Measurements from ENCODE around the gene MTA2.

MTA2 gene

GRCh38 chr11:62600367-62601121, 1.1 kb downstream of the MTA2 start:
- FAIRE-seq (no peak), DNase-seq (ENCODE audit: insufficient read length, low spot score) (no peak)
- no peak for TF ChIP-seq CTCF (IDR thresholded peaks at IDR 0.05; ENCODE audit: insufficient read depth, missing control alignments)

DNA sequence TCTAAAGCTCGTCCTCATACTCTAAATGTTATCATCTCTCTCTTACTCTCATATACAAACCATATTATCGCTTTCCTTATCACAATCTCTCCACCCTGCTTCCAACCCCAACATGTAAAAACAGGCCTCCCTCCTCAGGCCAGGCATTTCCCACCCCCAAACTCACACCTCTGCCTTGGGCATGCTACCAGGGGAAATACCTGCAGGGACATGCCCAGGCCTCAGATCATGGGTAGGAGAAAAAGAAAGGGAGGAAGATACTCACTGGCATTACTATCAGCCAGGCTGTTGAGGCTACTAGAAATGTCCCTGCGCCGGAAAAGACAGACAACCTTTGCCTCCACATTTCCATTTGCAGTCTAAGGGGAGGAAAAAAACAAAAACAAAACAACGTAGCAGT, 1.8 kb downstream of the MTA2 start:
- no peak for FAIRE-seq

GRCh38 chr11:62599069-62599696, 2.5 kb downstream of the MTA2 start:
- DNase-seq (ENCODE audit: insufficient read length, low spot score) (peak; percentile 86), FAIRE-seq (no peak)
- TF ChIP-seq CTCF (IDR thresholded peaks at IDR 0.05; ENCODE audit: insufficient read depth, missing control alignments), result no peak

More for the DNA sequence above, 1.8 kb downstream of the MTA2 start:
- TF ChIP-seq CTCF (IDR thresholded peaks at IDR 0.05; ENCODE audit: insufficient read depth, missing control alignments), result no peak
- DNase-seq (ENCODE audit: insufficient read length, low spot score), result no peak

DNA sequence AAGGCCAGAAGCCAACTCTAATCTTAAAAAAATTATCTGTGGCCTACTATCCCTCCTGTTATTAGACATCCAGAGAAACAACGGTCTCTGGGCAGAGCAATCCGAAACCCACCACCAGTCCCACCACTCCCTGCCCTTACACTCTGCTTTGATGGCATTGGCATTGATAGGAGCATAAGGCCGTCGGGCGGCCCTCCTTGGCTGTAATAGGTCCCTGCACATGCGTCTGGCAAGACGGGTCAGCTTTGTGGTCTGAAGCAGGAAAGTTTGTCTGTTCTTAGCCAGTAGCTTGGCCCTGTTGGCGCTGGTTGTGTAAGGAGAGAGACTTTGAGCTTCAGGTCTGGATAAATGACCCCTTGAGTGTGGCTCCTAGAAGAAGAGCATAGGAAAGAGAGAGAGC, 6.5 kb downstream of the MTA2 start:
- TF ChIP-seq CTCF (IDR thresholded peaks at IDR 0.05; ENCODE audit: insufficient read depth, missing control alignments), result no peak
- DNase-seq (ENCODE audit: insufficient read length, low spot score), result no peak
- FAIRE-seq, result no peak

DNA sequence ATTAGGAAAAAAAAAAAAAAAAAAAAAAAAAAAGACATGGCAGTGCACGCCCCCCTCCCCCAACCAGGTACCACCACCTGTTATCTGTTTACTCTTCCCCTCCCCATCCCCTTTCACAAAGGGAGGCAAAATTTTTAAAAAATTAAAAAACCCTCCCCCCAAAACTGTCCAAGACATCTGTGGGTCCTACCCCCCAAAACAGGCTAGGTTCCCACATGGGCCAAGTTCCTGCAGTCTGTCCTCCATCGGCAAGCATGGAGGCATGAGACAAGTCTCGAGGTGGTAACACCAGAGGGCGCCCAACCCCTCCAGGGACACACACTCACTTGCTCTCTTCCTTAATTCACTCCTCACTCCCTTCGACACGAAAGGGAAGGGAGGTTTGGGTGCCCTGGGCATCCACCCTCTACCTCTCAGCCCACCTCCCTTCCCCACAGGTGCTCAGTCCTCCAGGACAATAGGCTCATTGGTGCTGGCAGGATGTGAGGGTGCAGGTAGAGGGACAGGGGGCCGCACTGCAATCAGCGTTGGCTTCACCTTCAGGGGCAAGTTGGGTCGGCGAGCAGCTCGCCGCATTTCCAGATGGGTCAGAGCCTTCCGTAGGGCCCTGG, 8.1 kb downstream of the MTA2 start:
- DNase-seq (ENCODE audit: insufficient read length, low spot score) (no peak), FAIRE-seq (no peak)
- peak; percentile 75 for TF ChIP-seq CTCF (IDR thresholded peaks at IDR 0.05; ENCODE audit: insufficient read depth, missing control alignments)

GRCh38 chr11:62592989-62593421, 8.7 kb downstream of the MTA2 start:
- no peak for TF ChIP-seq CTCF (IDR thresholded peaks at IDR 0.05; ENCODE audit: insufficient read depth, missing control alignments)
- DNase-seq (ENCODE audit: insufficient read length, low spot score), result no peak
- FAIRE-seq, result no peak

All from D721Med (cell line).